Astrocyte (in vitro differentiated cells and primary cell): ENCODE results near the gene KMT2C. TPM values are rescaled to one million over a fixed set of nuclear protein-coding genes. Genes with fewer than 3 reads are reported as not detected.
A peak's percentile ranks its signal among the peaks of the same experiment; 100 is the strongest.

Source experiments
- DNase-seq: peaks from one replicate; pipeline ENCODE4 v3.0.0-alpha.2; 2010; ENCODE audit warnings: low read depth
- FAIRE-seq: peaks from 2 replicates; lab custom pipeline; 2011; peaks lifted over from hg19 to GRCh38; lab: Jason Lieb, UNC
- H2AFZ ChIP-seq: 2 replicates; pipeline ENCODE4 v1.6.0; 2012; ENCODE audit warnings: low read depth, low read length, inconsistent platforms
- H3K27ac ChIP-seq: 2 replicates; pipeline ENCODE4 v1.5.1; 2011; ENCODE audit warnings: low read depth, low read length, inconsistent platforms
- H3K27me3 ChIP-seq: 2 replicates; pipeline ENCODE4 v1.6.0; 2011; ENCODE audit warnings: low read length, inconsistent platforms; ENCODE audit not compliant: insufficient read depth
- H3K36me3 ChIP-seq: 2 replicates; pipeline ENCODE4 v1.5.1; 2011; ENCODE audit warnings: low read length, inconsistent platforms; ENCODE audit not compliant: insufficient read depth
- H3K4me1 ChIP-seq: 2 replicates; pipeline ENCODE4 v1.5.1; 2011; ENCODE audit warnings: low read length, inconsistent platforms; ENCODE audit not compliant: insufficient read depth
- H3K4me2 ChIP-seq: 2 replicates; pipeline ENCODE4 v1.6.0; 2012; ENCODE audit warnings: low read length, inconsistent platforms
- H3K4me3 ChIP-seq: 2 replicates; pipeline ENCODE4 v1.5.1; 2011; ENCODE audit warnings: low read depth, mild to moderate bottlenecking, low read length, inconsistent platforms; ENCODE audit not compliant: insufficient read depth
- H3K79me2 ChIP-seq: 2 replicates; pipeline ENCODE4 v1.6.0; 2012; ENCODE audit warnings: mild to moderate bottlenecking, low read length, inconsistent platforms; ENCODE audit not compliant: insufficient read depth
- H3K9ac ChIP-seq: 2 replicates; pipeline ENCODE4 v1.6.0; 2012; ENCODE audit warnings: mild to moderate bottlenecking, low read length, inconsistent platforms
- H3K9me3 ChIP-seq: 2 replicates; pipeline ENCODE4 v1.5.1; 2012; ENCODE audit warnings: low read depth, mild to moderate bottlenecking, low read length, inconsistent platforms; ENCODE audit not compliant: insufficient read depth
- H4K20me1 ChIP-seq: 2 replicates; pipeline ENCODE4 v1.6.0; 2012; ENCODE audit warnings: low read length, inconsistent platforms; ENCODE audit not compliant: insufficient read depth
- H3K27ac Mint-ChIP-seq: one replicate; pipeline ENCODE4 v1.8.0; 2021; ENCODE audit warnings: mild to moderate bottlenecking, mixed read lengths; ENCODE audit not compliant: unreplicated experiment
- H3K27me3 Mint-ChIP-seq: one replicate; pipeline ENCODE4 v1.8.0; 2021; ENCODE audit warnings: low read depth, mixed read lengths; ENCODE audit not compliant: unreplicated experiment
- H3K36me3 Mint-ChIP-seq: one replicate; pipeline ENCODE4 v1.8.0; 2021; ENCODE audit warnings: low read depth, mixed read lengths; ENCODE audit not compliant: unreplicated experiment
- H3K4me1 Mint-ChIP-seq: one replicate; pipeline ENCODE4 v1.8.0; 2021; ENCODE audit warnings: low read depth, mixed read lengths; ENCODE audit not compliant: unreplicated experiment
- H3K4me3 Mint-ChIP-seq: one replicate; pipeline ENCODE4 v1.8.0; 2021; ENCODE audit warnings: mild to moderate bottlenecking, moderate library complexity, mixed read lengths; ENCODE audit not compliant: unreplicated experiment
- H3K9me3 Mint-ChIP-seq: one replicate; pipeline ENCODE4 v1.8.0; 2021; ENCODE audit warnings: mild to moderate bottlenecking, mixed read lengths; ENCODE audit not compliant: unreplicated experiment
- CTCF ChIP-seq: IDR thresholded peaks from 2 replicates; pipeline ENCODE4 v1.5.1; 2011; ENCODE audit warnings: low read depth, mild to moderate bottlenecking, inconsistent platforms, low read length, moderate library complexity; ENCODE audit not compliant: insufficient read depth
- EZH2 ChIP-seq: IDR thresholded peaks from 2 replicates; pipeline ENCODE4 v1.6.1; 2012; ENCODE audit warnings: mild to moderate bottlenecking, low read length, inconsistent platforms; ENCODE audit not compliant: insufficient read depth
- total RNA-seq: library from RNA; stranded (reverse); gene quantifications from 2 replicates; pipeline ENCODE4 v1.2.1, GENCODE V29; 2021

KMT2C gene
- total RNA-seq, 1 donor from 2014 or later, result 59.0 TPM

- TF ChIP-seq CTCF (no peak), EZH2 (no peak)
These were observed 107.6 kb downstream of the KMT2C start for GRCh38 chr7:152328234-152328633.

GRCh38 chr7:152315845-152316244 lies 120.0 kb downstream of the KMT2C start:
- FAIRE-seq, result no peak
- TF ChIP-seq EZH2, result no peak
- no peak for TF ChIP-seq CTCF
- H3K27me3 ChIP-seq, result no peaks in the 10 kb centered on the region
- no peak overlapping the region for H3K4me2 ChIP-seq
- H3K27me3 Mint-ChIP-seq, result no peaks in the 10 kb centered on the region
- H3K9me3 ChIP-seq, result no peaks in the 10 kb centered on the region
- no peak overlapping the region for H3K9ac ChIP-seq
- H3K9me3 Mint-ChIP-seq, result no peaks in the 10 kb centered on the region
- H4K20me1 ChIP-seq, result peaks cover 6% of the 10 kb centered on the region
- H3K36me3 Mint-ChIP-seq, result peaks cover 5% of the 10 kb centered on the region
- peaks cover 56% of the 10 kb centered on the region for H3K79me2 ChIP-seq
- H2AFZ ChIP-seq, result no peak overlapping the region
- DNase-seq, result no peak
- peaks cover 14% of the 10 kb centered on the region for H3K4me1 Mint-ChIP-seq
- peaks cover 6% of the 10 kb centered on the region for H3K4me1 ChIP-seq
- H3K27ac Mint-ChIP-seq, result no peak overlapping the region
- H3K4me3 ChIP-seq, result no peak overlapping the region
- H3K36me3 ChIP-seq, result peaks cover 2% of the 10 kb centered on the region
- H3K27ac ChIP-seq, result no peak overlapping the region
- no peak overlapping the region for H3K4me3 Mint-ChIP-seq

More at GRCh38 chr7:152328234-152328633, 107.6 kb downstream of the KMT2C start:
- FAIRE-seq, result no peak
- Histone ChIP-seq H3K4me3 (no peak overlapping the region), H3K9me3 (no peaks in the 10 kb centered on the region), H3K4me1 (no peaks in the 10 kb centered on the region), H4K20me1 (peaks cover 53% of the 10 kb centered on the region), H3K79me2 (peaks cover 38% of the 10 kb centered on the region), H3K9ac (no peak overlapping the region), H2AFZ (no peak overlapping the region), H3K27me3 (no peaks in the 10 kb centered on the region), H3K36me3 (peaks cover 9% of the 10 kb centered on the region), H3K4me2 (no peak overlapping the region), H3K27ac (no peak overlapping the region)
- Mint-ChIP-seq H3K4me1 (no peaks in the 10 kb centered on the region), H3K27me3 (no peaks in the 10 kb centered on the region), H3K36me3 (peaks cover 7% of the 10 kb centered on the region), H3K9me3 (no peaks in the 10 kb centered on the region), H3K4me3 (no peak overlapping the region), H3K27ac (no peak overlapping the region)
- no peak for DNase-seq

- no peak overlapping the region for H2AFZ ChIP-seq
- H3K27ac ChIP-seq, result peak overlapping the region; percentile 33
- FAIRE-seq, result peak; percentile 66
- peak; percentile 92 for DNase-seq
- Mint-ChIP-seq H3K36me3 (peaks cover 1% of the 10 kb centered on the region), H3K9me3 (no peaks in the 10 kb centered on the region), H3K27ac (peak overlapping the region; percentile 23), H3K4me1 (peaks cover 14% of the 10 kb centered on the region), H3K27me3 (no peaks in the 10 kb centered on the region), H3K4me3 (no peak overlapping the region)
- peaks cover 6% of the 10 kb centered on the region for H4K20me1 ChIP-seq
- no peaks in the 10 kb centered on the region for H3K9me3 ChIP-seq
- peaks cover 6% of the 10 kb centered on the region for H3K4me1 ChIP-seq
- TF ChIP-seq EZH2, result no peak
- no peak for TF ChIP-seq CTCF
- no peak overlapping the region for H3K4me3 ChIP-seq
- peaks cover 7% of the 10 kb centered on the region for H3K36me3 ChIP-seq
- peak overlapping the region; percentile 67 for H3K4me2 ChIP-seq
- no peak overlapping the region for H3K9ac ChIP-seq
- no peaks in the 10 kb centered on the region for H3K27me3 ChIP-seq
- peaks cover 40% of the 10 kb centered on the region for H3K79me2 ChIP-seq
These were observed 121.8 kb downstream of the KMT2C start for GRCh38 chr7:152313831-152314604.
